LNCAP (cell line): ENCODE data around the gene SNX18.

ENCODE experiments used
- CTCF ChIP-seq: fragments of 450-650 bp; IDR thresholded peaks from 2 replicates; pipeline ENCODE4 v1.5.1; 2017; ENCODE audit warnings: mild to moderate bottlenecking

The SNX18 gene

GRCh38 chr5:54520940-54521339 lies 3.4 kb downstream of the SNX18 start:
- no peak for TF ChIP-seq CTCF

- TF ChIP-seq CTCF: no peak
These were observed 4.4 kb downstream of the SNX18 start for GRCh38 chr5:54521856-54522479.

- no peak for TF ChIP-seq CTCF
These were observed 6.0 kb downstream of the SNX18 start for GRCh38 chr5:54523534-54523933.

GRCh38 chr5:54524082-54524481 lies 6.5 kb downstream of the SNX18 start:
- no peak for TF ChIP-seq CTCF

- TF ChIP-seq CTCF: no peak
These were observed 7.1 kb downstream of the SNX18 start for GRCh38 chr5:54524704-54525103.

GRCh38 chr5:54525261-54525660 lies 7.7 kb downstream of the SNX18 start:
- TF ChIP-seq CTCF: no peak

GRCh38 chr5:54525692-54526091 lies 8.1 kb downstream of the SNX18 start:
- no peak for TF ChIP-seq CTCF
